ENCODE results near the gene ROBO1. TPM values are rescaled to one million over a fixed set of nuclear protein-coding genes. Genes with fewer than 3 reads are reported as not detected.
"Not testable (repeated sequence)": the region's sequence is repeated elsewhere in the genome, so short reads cannot be mapped to it uniquely, and the experiment has no call there.

Gene ROBO1
- total RNA-seq, 8 experiments from 2014 or later, result 45.0 to 147 (median 67.8) TPM

DNA sequence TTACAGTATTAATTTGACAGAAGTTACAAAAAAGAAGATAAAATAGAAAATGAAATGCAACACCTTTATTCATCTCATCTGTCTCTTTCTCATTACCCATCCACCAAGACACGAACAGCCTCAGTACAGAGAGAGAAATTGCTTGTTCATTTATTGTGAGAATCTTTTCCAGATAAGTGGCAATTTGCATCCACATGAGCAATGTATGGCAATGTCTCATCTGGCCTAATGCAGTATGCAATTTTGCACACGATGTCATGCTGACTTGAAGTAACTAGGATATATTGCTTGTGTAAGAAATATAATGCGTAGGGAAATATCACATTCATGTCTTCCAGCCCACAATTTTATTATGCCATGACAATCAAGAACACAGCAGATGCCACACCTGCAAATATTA lies 866.9 kb downstream of the ROBO1 start:
- 18 to 70% (median 47%) methylated on average over 1 to 3 of the region's 3 CpGs for WGBS, 10 experiments
- Histone ChIP-seq H3K4me3 (no peak overlapping the region), H3K4me1 (replicated peaks in 1 of 2) (peaks cover 8 to 19% of the 10 kb centered on the region in 2 donors), H3K27ac (no peak overlapping the region)
- ATAC-seq (replicated peaks in 6 of 8), result peak in 5 of 8 experiments; percentile 67 to 79 (median 75)
- in situ Hi-C loops (cut with MboI; ENCODE audit: low pct_unique_long_range_greater_than_20kb in 2 of 9, low sequenced_read_pairs in 9 of 9, unreplicated experiment in 9 of 9), result no loop called here

DNA sequence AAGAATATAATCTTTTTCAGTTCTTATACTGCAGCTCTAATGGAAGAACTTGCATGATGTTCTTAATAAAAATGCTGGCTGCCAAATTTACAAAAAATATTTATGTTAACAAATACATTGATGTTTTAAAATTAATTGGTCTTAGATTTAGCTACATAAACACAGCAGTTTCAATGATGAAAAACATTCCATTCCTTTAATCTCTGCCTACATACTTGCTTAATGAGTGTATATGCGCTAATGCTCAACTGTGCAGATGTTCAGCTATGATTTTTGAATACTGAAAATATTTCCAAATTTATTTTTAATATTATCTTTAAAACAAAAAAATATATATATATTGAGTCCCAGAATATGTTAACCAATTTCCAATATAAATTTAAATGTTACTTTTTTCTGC lies 867.4 kb downstream of the ROBO1 start:
- WGBS, 10 experiments, result 57 to 100% (median 100%) methylated on average over 1 of the region's 1 CpG; no CpG with 5 or more reads in 2 of the 10 experiments
- H3K27ac ChIP-seq, result no peak overlapping the region
- peak in 1 of 8 experiments; percentile 17 for ATAC-seq (replicated peaks in 6 of 8)
- H3K4me1 ChIP-seq (replicated peaks in 1 of 2), result peaks cover 10 to 24% of the 10 kb centered on the region in 2 donors
- H3K4me3 ChIP-seq, result no peak overlapping the region
- in situ Hi-C loops (cut with MboI; ENCODE audit: low pct_unique_long_range_greater_than_20kb in 2 of 9, low sequenced_read_pairs in 9 of 9, unreplicated experiment in 9 of 9), result no loop called here

DNA sequence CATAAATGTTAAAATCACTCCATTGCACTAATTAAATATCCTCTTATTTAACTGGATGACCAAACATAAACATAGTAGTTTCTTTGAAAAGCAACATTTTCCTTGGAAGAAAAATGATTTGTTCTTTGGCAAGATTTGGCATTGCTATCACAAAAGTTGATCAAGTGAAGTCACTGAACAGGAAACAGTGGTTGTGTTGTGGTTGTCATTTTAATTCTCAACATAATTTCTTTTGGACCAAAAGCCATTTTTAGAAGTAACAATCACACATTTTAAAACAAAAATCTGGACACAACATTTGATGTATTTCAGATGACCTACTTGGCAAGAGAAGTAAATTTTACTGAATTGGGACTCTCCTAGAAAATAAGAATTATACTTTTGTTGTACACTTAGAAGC lies 872.3 kb downstream of the ROBO1 start:
- Histone ChIP-seq H3K4me1 (replicated peaks in 1 of 2) (peaks cover 15 to 27% of the 10 kb centered on the region in 2 donors), H3K27ac (no peak overlapping the region), H3K4me3 (no peak overlapping the region)
- in situ Hi-C loops (cut with MboI; ENCODE audit: low pct_unique_long_range_greater_than_20kb in 2 of 9, low sequenced_read_pairs in 9 of 9, unreplicated experiment in 9 of 9), result no loop called here
- no peak for ATAC-seq (replicated peaks in 6 of 8)

DNA sequence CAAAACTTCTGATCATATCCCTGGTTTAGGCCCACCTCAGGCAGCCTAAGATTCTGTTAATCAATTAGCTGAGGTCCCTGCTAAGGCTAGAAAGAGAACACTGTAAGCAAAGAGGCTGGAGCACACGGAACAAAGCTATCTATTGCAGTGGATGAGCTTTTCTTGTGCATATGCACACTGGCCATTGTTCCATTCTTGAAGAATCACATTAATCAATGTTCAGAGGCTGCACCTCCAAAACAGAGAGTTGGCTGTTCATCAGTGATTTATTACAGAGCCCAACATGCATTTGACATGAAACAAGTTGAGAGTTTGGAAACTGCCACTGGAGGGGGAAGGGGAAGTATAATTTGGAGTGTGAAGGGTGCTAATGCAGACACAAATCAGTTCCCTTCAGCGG lies 873.0 kb downstream of the ROBO1 start:
- Histone ChIP-seq H3K4me1 (replicated peaks in 1 of 2) (peaks cover 11 to 20% of the 10 kb centered on the region in 2 donors), H3K27ac (peak overlapping the region in 1 of 2 donors; percentile 36), H3K4me3 (no peak overlapping the region)
- WGBS, 10 experiments, result 0 to 100% (median 10%) methylated on average over 1 to 2 of the region's 2 CpGs; no CpG with 5 or more reads in 1 of the 10 experiments
- peak in 5 of 8 experiments; percentile 95 to 99 (median 97) for ATAC-seq (replicated peaks in 6 of 8)
- in situ Hi-C loops (cut with MboI; ENCODE audit: low pct_unique_long_range_greater_than_20kb in 2 of 9, low sequenced_read_pairs in 9 of 9, unreplicated experiment in 9 of 9), result no loop called here

DNA sequence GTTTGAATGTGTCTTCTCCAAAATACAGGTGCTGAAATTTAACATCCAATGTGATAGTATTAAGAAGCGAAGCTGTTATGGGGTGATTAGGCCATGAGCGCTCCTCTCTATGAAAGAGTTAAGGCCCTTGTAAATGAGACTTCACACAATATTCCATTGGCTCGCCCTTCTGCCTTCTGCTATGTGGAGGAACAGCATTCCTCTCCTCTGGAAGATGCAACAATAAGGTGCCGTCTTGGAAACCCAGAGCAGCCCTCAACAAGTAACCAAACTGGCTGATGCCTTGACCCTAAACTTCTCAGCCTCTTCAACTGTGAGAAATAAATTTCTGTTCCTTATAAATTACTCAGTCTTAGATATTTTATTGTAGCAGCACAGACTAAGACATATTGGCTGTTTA lies 874.6 kb downstream of the ROBO1 start:
- in situ Hi-C loops (cut with MboI; ENCODE audit: low pct_unique_long_range_greater_than_20kb in 2 of 9, low sequenced_read_pairs in 9 of 9, unreplicated experiment in 9 of 9), result no loop called here
- WGBS, 10 experiments, result 90 to 100% (median 100%) methylated on average over 1 to 4 of the region's 4 CpGs; no CpG with 5 or more reads in 1 of the 10 experiments
- H3K27ac ChIP-seq, result no peak overlapping the region
- H3K4me1 ChIP-seq (replicated peaks in 1 of 2), result peaks cover 14 to 17% of the 10 kb centered on the region in 2 donors
- no peak for ATAC-seq (replicated peaks in 6 of 8)
- no peak overlapping the region for H3K4me3 ChIP-seq

DNA sequence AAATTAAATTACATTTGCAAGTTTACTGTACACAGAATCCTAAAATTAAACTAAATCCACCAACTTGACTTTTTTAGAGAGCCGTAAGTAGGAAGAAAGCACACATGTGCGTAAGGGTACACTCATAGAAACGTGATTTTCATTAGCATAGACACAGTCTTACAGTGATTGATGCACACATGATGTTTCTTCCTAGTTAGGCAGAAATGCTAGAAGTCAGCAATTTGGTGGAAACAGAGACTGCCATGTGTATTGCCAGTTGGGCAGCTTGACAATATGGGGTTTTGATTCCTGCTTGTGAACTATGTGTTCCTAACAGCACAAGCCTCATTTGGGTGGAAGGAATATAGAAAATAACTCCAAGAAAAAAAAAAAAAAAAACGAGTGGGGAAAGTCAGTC lies 878.5 kb downstream of the ROBO1 start:
- Histone ChIP-seq H3K4me1 (replicated peaks in 1 of 2) (peaks cover 8 to 13% of the 10 kb centered on the region in 2 donors), H3K27ac (no peak overlapping the region), H3K4me3 (no peak overlapping the region)
- 0 to 79% (median 60%) methylated on average over 1 to 4 of the region's 4 CpGs; no CpG with 5 or more reads in 2 of the 10 experiments for WGBS, 10 experiments
- ATAC-seq (replicated peaks in 6 of 8), result peak in 7 of 8 experiments; percentile 21 to 75 (median 51)
- in situ Hi-C loops (cut with MboI; ENCODE audit: low pct_unique_long_range_greater_than_20kb in 2 of 9, low sequenced_read_pairs in 9 of 9, unreplicated experiment in 9 of 9), result no loop called here

DNA sequence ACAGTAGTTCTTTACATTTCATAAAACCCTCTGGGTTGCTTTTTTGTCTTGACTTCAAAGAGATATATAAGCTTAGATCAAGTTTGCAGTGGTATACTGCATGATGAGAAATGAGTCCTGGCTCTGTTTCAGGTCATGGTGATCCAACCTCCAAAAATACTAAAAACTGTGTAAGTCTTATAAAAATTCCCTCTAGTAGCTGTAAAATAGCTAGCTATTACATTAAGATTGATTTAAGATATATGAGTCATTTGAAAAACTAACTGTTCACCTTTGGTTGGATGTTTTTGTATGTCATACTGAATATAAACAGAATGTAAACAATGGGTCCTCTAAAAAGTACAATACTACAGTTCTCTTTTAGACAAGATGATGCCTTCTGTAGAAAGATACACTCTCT lies 879.2 kb downstream of the ROBO1 start:
- Histone ChIP-seq H3K4me1 (replicated peaks in 1 of 2) (peaks cover 5 to 6% of the 10 kb centered on the region in 2 donors), H3K27ac (no peak overlapping the region), H3K4me3 (no peak overlapping the region)
- in situ Hi-C loops (cut with MboI; ENCODE audit: low pct_unique_long_range_greater_than_20kb in 2 of 9, low sequenced_read_pairs in 9 of 9, unreplicated experiment in 9 of 9), result no loop called here
- no peak for ATAC-seq (replicated peaks in 6 of 8)

DNA sequence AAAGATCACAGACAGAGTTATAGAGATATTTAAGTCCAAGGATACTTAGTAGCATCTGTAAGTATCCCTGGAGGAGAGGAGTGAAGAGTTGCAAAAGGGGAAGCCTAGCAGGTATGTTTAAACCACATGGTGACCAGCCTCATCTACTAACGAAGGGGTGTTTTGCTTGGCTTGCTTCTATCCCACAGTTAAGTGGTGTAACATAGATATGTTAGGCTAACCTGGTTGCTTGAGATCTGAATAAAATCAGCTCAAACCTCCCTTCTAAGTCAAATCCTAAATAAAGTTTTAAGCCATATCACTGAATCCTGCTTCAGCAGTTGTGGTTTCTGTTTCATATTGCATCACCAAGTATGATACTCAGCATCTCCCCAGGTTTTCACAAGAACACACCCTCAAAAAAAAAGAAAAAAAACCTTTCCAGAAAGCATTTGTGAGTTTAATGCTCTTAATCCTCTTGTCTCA lies 880.2 kb downstream of the ROBO1 start:
- Histone ChIP-seq H3K27ac (no peak overlapping the region), H3K4me3 (no peak overlapping the region), H3K4me1 (replicated peaks in 1 of 2) (peaks cover 3 to 6% of the 10 kb centered on the region in 2 donors)
- peak in 3 of 8 experiments; percentile 60 to 62 (median 60) for ATAC-seq (replicated peaks in 6 of 8)
- 0 to 100% (median 74%) methylated on average over 1 of the region's 1 CpG; no CpG with 5 or more reads in 4 of the 10 experiments for WGBS, 10 experiments
- in situ Hi-C loops (cut with MboI; ENCODE audit: low pct_unique_long_range_greater_than_20kb in 2 of 9, low sequenced_read_pairs in 9 of 9, unreplicated experiment in 9 of 9), result no loop called here

DNA sequence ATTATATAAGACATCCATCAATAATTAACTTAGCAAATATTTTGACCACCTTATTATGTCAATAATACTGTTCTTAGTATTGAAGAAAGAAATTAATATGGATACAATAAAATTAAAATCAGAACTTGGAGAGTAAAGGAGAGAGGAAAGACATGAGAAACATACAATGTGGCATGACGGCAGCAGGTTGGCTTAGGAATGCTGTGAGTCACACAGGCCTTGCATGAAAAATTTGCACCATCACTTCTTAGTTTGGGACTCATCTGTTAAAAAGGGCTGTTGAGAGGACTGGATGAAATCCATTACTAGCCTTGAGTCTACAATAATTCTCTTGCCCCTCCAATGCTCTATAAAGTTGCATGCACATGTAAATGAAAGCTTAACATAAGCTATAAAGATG lies 880.8 kb downstream of the ROBO1 start:
- in situ Hi-C loops (cut with MboI; ENCODE audit: low pct_unique_long_range_greater_than_20kb in 2 of 9, low sequenced_read_pairs in 9 of 9, unreplicated experiment in 9 of 9), result no loop called here
- WGBS, 10 experiments, result 7 to 100% (median 80%) methylated on average over 1 of the region's 1 CpG; no CpG with 5 or more reads in 3 of the 10 experiments
- Histone ChIP-seq H3K27ac (no peak overlapping the region), H3K4me3 (no peak overlapping the region), H3K4me1 (replicated peaks in 1 of 2) (peaks cover 3 to 6% of the 10 kb centered on the region in 2 donors)
- ATAC-seq (replicated peaks in 6 of 8), result peak in 3 of 8 experiments; percentile 78 to 86 (median 86)

DNA sequence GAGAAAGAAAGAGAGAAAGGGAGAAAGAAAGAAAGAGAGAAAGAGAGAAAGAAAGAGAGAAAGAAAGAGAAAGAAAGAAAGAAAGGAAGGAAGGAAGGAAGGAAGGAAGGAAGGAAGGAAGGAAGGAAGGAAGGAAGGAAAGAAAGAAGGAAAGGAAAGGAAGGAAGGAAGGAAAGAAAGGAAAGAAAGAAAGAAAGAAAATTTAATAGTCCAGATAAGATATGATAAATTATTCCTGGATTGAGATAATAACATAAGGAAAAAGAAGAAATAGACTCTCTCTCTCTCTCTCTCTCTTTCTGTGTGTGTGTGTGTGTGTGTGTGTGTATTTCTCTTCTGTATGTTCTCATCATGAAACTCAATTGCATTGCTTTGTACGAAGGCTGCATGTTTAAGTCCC lies 883.2 kb downstream of the ROBO1 start:
- H3K27ac ChIP-seq; H3K4me3 ChIP-seq; ATAC-seq (replicated peaks in 6 of 8); in situ Hi-C loops (cut with MboI; ENCODE audit: low pct_unique_long_range_greater_than_20kb in 2 of 9, low sequenced_read_pairs in 9 of 9, unreplicated experiment in 9 of 9): not testable (repeated sequence)
- H3K4me1 ChIP-seq (replicated peaks in 1 of 2), result peaks cover 8 to 15% of the 10 kb centered on the region in 2 donors
- WGBS, 10 experiments, result 80 to 100% (median 100%) methylated on average over 1 of the region's 1 CpG; no CpG with 5 or more reads in 2 of the 10 experiments

DNA sequence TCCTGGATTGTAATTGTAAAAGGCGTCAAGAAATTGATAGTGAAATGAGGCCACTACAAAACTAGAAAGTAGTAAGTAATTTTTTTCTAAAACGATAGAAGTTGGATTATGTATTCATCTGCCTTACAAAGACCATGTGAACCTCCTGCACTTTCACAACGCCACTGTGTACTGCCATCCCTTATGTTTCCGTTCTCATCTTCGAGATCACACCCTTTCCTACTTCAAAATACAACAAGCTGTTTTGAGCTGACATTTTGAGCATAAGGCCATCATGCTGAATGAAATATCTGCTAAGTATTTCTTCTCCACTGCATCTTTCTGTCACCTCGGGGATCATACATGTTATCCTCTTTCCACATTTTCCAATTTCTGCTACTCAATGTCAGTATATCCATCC lies 885.5 kb downstream of the ROBO1 start:
- in situ Hi-C loops (cut with MboI; ENCODE audit: low pct_unique_long_range_greater_than_20kb in 2 of 9, low sequenced_read_pairs in 9 of 9, unreplicated experiment in 9 of 9), result no loop called here
- H3K4me3 ChIP-seq, result no peak overlapping the region
- WGBS, 10 experiments, result 84 to 100% (median 96%) methylated on average over 3 to 6 of the region's 6 CpGs
- ATAC-seq (replicated peaks in 6 of 8), result no peak
- H3K27ac ChIP-seq, result no peak overlapping the region
- peaks cover 5 to 19% of the 10 kb centered on the region in 2 donors for H3K4me1 ChIP-seq (replicated peaks in 1 of 2)

DNA sequence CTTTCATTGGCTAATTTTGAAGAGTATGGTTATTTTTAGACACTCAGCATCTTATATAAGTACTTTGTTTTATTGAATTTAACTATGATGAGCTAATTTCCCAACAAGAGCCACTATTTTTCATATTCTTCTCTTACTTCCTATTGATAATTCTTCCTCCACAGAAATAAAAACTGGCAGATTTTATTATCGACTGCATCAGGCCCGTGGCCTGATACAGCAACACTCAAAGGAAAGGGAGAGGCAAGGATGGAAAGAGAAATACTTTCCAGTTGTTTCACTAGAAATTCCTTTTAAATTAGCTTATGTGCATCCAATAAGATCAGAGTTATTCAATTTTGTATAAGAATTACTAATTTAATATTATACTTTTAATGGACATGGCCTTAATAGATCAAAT lies 886.3 kb downstream of the ROBO1 start:
- in situ Hi-C loops (cut with MboI; ENCODE audit: low pct_unique_long_range_greater_than_20kb in 2 of 9, low sequenced_read_pairs in 9 of 9, unreplicated experiment in 9 of 9), result no loop called here
- ATAC-seq (replicated peaks in 6 of 8), result no peak
- Histone ChIP-seq H3K4me3 (no peak overlapping the region), H3K4me1 (replicated peaks in 1 of 2) (peaks cover 5 to 19% of the 10 kb centered on the region in 2 donors), H3K27ac (no peak overlapping the region)
- WGBS, 10 experiments, result 6 to 100% (median 90%) methylated on average over 1 to 2 of the region's 2 CpGs; no CpG with 5 or more reads in 1 of the 10 experiments

DNA sequence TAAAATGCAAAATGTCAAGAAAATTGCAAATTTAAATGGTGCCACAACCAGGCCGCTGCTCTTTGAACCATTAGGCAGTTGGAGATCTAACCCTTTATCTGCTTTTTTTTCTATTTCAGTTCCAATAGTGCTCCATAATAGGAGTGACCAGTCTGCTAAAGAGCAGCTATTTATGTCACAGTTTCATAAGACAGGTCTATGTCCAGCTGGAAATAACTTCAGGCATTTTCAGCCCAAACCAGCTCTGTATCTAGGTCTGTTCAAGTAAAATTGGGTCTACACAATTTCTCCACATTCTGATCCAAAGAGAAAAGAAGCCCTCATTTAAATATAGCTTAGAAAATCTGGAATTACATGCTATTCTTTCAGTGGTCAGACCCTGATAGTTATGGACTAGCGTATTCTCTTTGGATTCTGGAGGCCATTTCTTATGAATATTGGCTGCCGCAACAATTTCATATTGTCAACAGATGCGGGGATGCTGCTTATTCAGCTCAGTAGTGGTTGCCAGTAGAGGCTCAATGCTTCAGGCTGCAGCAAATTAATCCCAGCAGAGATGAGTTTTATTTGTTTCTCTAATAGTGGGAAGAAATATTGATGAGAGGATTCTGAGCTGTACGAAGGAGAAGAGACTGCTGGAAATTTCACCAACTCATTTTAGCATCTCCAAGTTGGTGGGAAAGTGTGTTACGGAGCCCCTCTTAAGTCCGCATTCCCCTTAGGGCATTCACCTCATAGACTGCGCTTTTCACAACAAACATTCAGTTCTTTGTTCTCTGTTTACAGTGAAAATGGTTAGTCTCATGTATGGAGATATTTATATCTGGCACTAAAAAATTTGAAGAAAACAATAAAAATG lies 887.0 kb downstream of the ROBO1 start:
- ATAC-seq (replicated peaks in 6 of 8), result peak in 7 of 8 experiments; percentile 19 to 88 (median 33)
- 8 to 100% (median 83%) methylated on average over 1 to 8 of the region's 8 CpGs for whole genome bisulfite sequencing, 10 experiments
- Histone ChIP-seq H3K27ac (no peak overlapping the region), H3K4me3 (no peak overlapping the region), H3K4me1 (replicated peaks in 1 of 2) (peaks cover 5 to 19% of the 10 kb centered on the region in 2 donors)
- in situ Hi-C loops (cut with MboI; ENCODE audit: low pct_unique_long_range_greater_than_20kb in 2 of 9, low sequenced_read_pairs in 9 of 9, unreplicated experiment in 9 of 9), result no loop called here
